Measurements from ENCODE around the gene ITPR3. TPM values are rescaled to one million over a fixed set of nuclear protein-coding genes. Genes with fewer than 3 reads are reported as not detected.

Gene ITPR3
- total and polyA plus RNA-seq, 2 donors (not counting 3 experiments of a cell fraction or from before 2014, with no cell fraction given): 28.8 to 52.2 TPM

DNA sequence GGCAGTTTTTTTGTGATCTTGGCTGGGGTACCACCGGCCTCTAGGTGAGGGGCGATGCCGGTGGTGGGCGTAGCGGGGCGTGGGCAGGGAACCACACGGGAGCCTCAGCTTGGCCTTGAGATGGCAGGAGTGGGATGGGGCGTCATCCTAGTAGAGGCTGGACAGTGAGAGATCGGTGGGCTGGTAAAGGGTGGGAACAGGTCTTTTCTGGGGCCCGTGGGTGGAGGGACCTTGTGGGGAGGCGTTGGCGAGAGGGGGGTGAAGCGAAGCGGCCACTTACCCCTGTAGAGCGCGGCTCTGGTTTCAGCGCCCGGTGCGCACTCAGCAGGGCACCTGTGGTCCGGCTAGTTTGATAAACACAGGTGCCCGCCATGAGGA is 12.0 kb downstream of the ITPR3 start:
- no TSS peak for BruUV-seq (replicated peaks)
- FAIRE-seq (no peak), DNase-seq (ENCODE audit: low read depth, low spot score) (no peak)
- TF ChIP-seq, protein P1, sequence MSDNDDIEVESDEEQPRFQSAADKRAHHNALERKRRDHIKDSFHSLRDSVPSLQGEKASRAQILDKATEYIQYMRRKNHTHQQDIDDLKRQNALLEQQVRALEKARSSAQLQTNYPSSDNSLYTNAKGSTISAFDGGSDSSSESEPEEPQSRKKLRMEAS (IDR thresholded peaks at IDR 0.05; ENCODE audit: insufficient read depth, insufficient read length): no peak
- no peak for TF ChIP-seq POLR2AphosphoS5 (IDR thresholded peaks at IDR 0.05; ENCODE audit: insufficient read depth, low read depth, low read length)
- TF ChIP-seq, protein P2, sequence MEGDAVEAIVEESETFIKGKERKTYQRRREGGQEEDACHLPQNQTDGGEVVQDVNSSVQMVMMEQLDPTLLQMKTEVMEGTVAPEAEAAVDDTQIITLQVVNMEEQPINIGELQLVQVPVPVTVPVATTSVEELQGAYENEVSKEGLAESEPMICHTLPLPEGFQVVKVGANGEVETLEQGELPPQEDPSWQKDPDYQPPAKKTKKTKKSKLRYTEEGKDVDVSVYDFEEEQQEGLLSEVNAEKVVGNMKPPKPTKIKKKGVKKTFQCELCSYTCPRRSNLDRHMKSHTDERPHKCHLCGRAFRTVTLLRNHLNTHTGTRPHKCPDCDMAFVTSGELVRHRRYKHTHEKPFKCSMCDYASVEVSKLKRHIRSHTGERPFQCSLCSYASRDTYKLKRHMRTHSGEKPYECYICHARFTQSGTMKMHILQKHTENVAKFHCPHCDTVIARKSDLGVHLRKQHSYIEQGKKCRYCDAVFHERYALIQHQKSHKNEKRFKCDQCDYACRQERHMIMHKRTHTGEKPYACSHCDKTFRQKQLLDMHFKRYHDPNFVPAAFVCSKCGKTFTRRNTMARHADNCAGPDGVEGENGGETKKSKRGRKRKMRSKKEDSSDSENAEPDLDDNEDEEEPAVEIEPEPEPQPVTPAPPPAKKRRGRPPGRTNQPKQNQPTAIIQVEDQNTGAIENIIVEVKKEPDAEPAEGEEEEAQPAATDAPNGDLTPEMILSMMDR (IDR thresholded peaks at IDR 0.05; ENCODE audit: extremely low read depth in 1 of 2, insufficient read depth in 1 of 2, low read depth in 1 of 2, low read length in 2 of 2): no peak
- no peak for TF ChIP-seq EZH2 (IDR thresholded peaks at IDR 0.05; ENCODE audit: borderline replicate concordance, low read depth, low read length, severe bottlenecking)
- no peak for TF ChIP-seq JUN (IDR thresholded peaks at IDR 0.05; ENCODE audit: borderline replicate concordance, insufficient read depth, insufficient read length, low read depth)
- TF ChIP-seq POLR2A (IDR thresholded peaks at IDR 0.05; ENCODE audit: low read depth, low read length): no peak
- no peak for TF ChIP-seq FOS (IDR thresholded peaks at IDR 0.05; ENCODE audit: borderline replicate concordance, insufficient read depth, low read length)
- ChIA-PET CTCF (interaction anchor here (1.0 to 4.4 kb wide), 5 partner anchors 8 to 78 kb away, joined by 3 to 48 read pairs (median 4); partner anchors contain the start of genes ITPR3 and UQCC2), POLR2A (interaction anchor here (1.0 kb wide), 1 partner anchor 11 kb away, joined by 4 read pairs; the partner anchor contains the start of gene ITPR3)
- H3K9ac ChIP-seq (replicated peaks; ENCODE audit: extremely low read depth, insufficient read depth, low read length): no peak overlapping the region
- H4K20me1 ChIP-seq (replicated peaks; ENCODE audit: control insufficient read depth, extremely low read depth, insufficient read depth, low read length): no peaks in the 10 kb centered on the region
- H3K4me2 ChIP-seq (ENCODE audit: insufficient read depth, low read length): peak overlapping the region; percentile 72
- H3K4me1 ChIP-seq (ENCODE audit: control insufficient read depth, extremely low read depth, insufficient read depth, low read length): peaks cover 23% of the 10 kb centered on the region
- no peak overlapping the region for H3K27ac ChIP-seq (ENCODE audit: insufficient read depth, low read depth, low read length)
- H3K9me1 ChIP-seq (replicated peaks; ENCODE audit: control insufficient read depth, extremely low read depth, insufficient read depth, low read length): no peaks in the 10 kb centered on the region
- no peaks in the 10 kb centered on the region for H3K36me3 ChIP-seq (ENCODE audit: control insufficient read depth in 2 of 2, extremely low read depth in 1 of 2, insufficient read depth in 2 of 2, low read length in 2 of 2)
- dilution Hi-C loops (cut with MboI; ENCODE audit: extremely low pct_ligation_motif_present, low sequenced_read_pairs) (no loop called here), intact Hi-C loops (cut with micrococcal nuclease) (no loop called here)
- H3K27me3 ChIP-seq (ENCODE audit: control insufficient read depth in 2 of 2, insufficient read depth in 2 of 2, low read length in 2 of 2): no peaks in the 10 kb centered on the region
- no peaks in the 10 kb centered on the region for H3K9me3 ChIP-seq (replicated peaks; ENCODE audit: control insufficient read depth, insufficient read depth, low read length)
- peak overlapping the region; percentile 27 to 35 (median 33) for H3K4me3 ChIP-seq (replicated peaks in 1 of 3; ENCODE audit: insufficient read depth in 1 of 3, low read depth in 1 of 3, low read length in 3 of 3)
- H3K79me2 ChIP-seq (ENCODE audit: control insufficient read depth, insufficient read depth, low read length): peaks cover 26% of the 10 kb centered on the region
- peak overlapping the region; percentile 35 for H2AFZ ChIP-seq (ENCODE audit: low read depth, low read length)

All from endothelial cell of umbilical vein (primary cell).